ENCODE data around the gene NECAB2. TPM values are rescaled to one million over a fixed set of nuclear protein-coding genes. Genes with fewer than 3 reads are reported as not detected.

NECAB2 gene
- total RNA-seq, 4 donors from 2014 or later = not detected

- TF ChIP-seq CTCF (IDR thresholded peaks at IDR 0.05 in 4 of 5, conservative IDR thresholded peaks at IDR 0.05 in 1 of 5) (no peak), POLR2A (IDR thresholded peaks at IDR 0.05) (no peak)
- intact Hi-C loops (cut with DNase I; ENCODE audit: low total_unique reads) = no loop called here
- peaks cover 0 to 7% of the 10 kb centered on the region in 2 donors for H3K36me3 ChIP-seq
- H3K9me3 ChIP-seq = no peaks in the 10 kb centered on the region
- H3K4me1 ChIP-seq = peaks cover 8 to 10% of the 10 kb centered on the region in 2 donors
- no peaks in the 10 kb centered on the region for H3K27me3 ChIP-seq
- H3K27ac ChIP-seq = no peak overlapping the region
- in situ Hi-C loops (cut with MboI; ENCODE audit: low sequenced_read_pairs in 4 of 4) = loop anchor here in 1 of 4 donors (10.0 kb wide), 1 partner anchor 120 kb away; the partner anchor contains the start of gene SLC38A8
- ATAC-seq (no peak), DNase-seq (no peak)
- no peak overlapping the region for H3K4me3 ChIP-seq
These were observed 42.7 kb upstream of the NECAB2 start for GRCh38 chr16:83925095-83925905.

- peaks cover 0 to 5% of the 10 kb centered on the region in 2 donors for H3K36me3 ChIP-seq
- no peaks in the 10 kb centered on the region for H3K9me3 ChIP-seq
- intact Hi-C loops (cut with DNase I; ENCODE audit: low total_unique reads) (loop anchor here (2.0 kb wide), 3 partner anchors 27 to 137 kb away; partner anchors contain the start of gene OSGIN1), in situ Hi-C loops (cut with MboI; ENCODE audit: low sequenced_read_pairs in 4 of 4) (loop anchor here in 1 of 4 donors (10.0 kb wide), 1 partner anchor 119 kb away; the partner anchor contains the start of gene SLC38A8)
- peaks cover 8 to 10% of the 10 kb centered on the region in 2 donors for H3K4me1 ChIP-seq
- no peak for TF ChIP-seq POLR2A (IDR thresholded peaks at IDR 0.05)
- no peak for TF ChIP-seq CTCF (IDR thresholded peaks at IDR 0.05 in 4 of 5, conservative IDR thresholded peaks at IDR 0.05 in 1 of 5)
- H3K27ac ChIP-seq = no peak overlapping the region
- ATAC-seq = no peak
- no peak for DNase-seq
- no peak overlapping the region for H3K4me3 ChIP-seq
- no peaks in the 10 kb centered on the region for H3K27me3 ChIP-seq
These were observed 41.9 kb upstream of the NECAB2 start for GRCh38 chr16:83925957-83926725.

- Histone ChIP-seq H3K27me3 (no peaks in the 10 kb centered on the region), H3K27ac (no peak overlapping the region), H3K36me3 (peaks cover 0 to under 1% of the 10 kb centered on the region in 2 donors), H3K9me3 (no peaks in the 10 kb centered on the region), H3K4me1 (peaks cover 8 to 10% of the 10 kb centered on the region in 2 donors), H3K4me3 (no peak overlapping the region)
- intact Hi-C loops (cut with DNase I; ENCODE audit: low total_unique reads) = loop anchor here (2.0 kb wide), 3 partner anchors 26 to 136 kb away; partner anchors contain the start of gene OSGIN1
- peak; percentile 42 to 64 for DNase-seq
- peak; percentile 83 to 86 for ATAC-seq
- TF ChIP-seq POLR2A (IDR thresholded peaks at IDR 0.05) (no peak), CTCF (IDR thresholded peaks at IDR 0.05 in 4 of 5, conservative IDR thresholded peaks at IDR 0.05 in 1 of 5) (peak; percentile 75 to 98 (median 92))
- in situ Hi-C loops (cut with MboI; ENCODE audit: low sequenced_read_pairs in 4 of 4) = loop anchor here in 1 of 4 donors (10.0 kb wide), 1 partner anchor 118 kb away; the partner anchor contains the start of gene SLC38A8
These were observed 41.2 kb upstream of the NECAB2 start for GRCh38 chr16:83926726-83927397.

GRCh38 chr16:83928341-83929055, 39.5 kb upstream of the NECAB2 start:
- H3K27me3 ChIP-seq = no peaks in the 10 kb centered on the region
- no peaks in the 10 kb centered on the region for H3K9me3 ChIP-seq
- no peaks in the 10 kb centered on the region for H3K36me3 ChIP-seq
- in situ Hi-C loops (cut with MboI; ENCODE audit: low sequenced_read_pairs in 4 of 4) = loop anchor here in 1 of 4 donors (10.0 kb wide), 1 partner anchor 116 kb away; the partner anchor contains the start of gene SLC38A8
- intact Hi-C loops (cut with DNase I; ENCODE audit: low total_unique reads) = no loop called here
- H3K4me1 ChIP-seq = peaks cover 8 to 10% of the 10 kb centered on the region in 2 donors
- no peak for ATAC-seq
- no peak for DNase-seq
- H3K27ac ChIP-seq = no peak overlapping the region
- H3K4me3 ChIP-seq = no peak overlapping the region
- TF ChIP-seq CTCF (IDR thresholded peaks at IDR 0.05 in 4 of 5, conservative IDR thresholded peaks at IDR 0.05 in 1 of 5) = no peak
- TF ChIP-seq POLR2A (IDR thresholded peaks at IDR 0.05) = no peak
